Natural killer cell (primary cell): Measurements from ENCODE around the gene SAMD5. TPM values are rescaled to one million over a fixed set of nuclear protein-coding genes. Genes with fewer than 3 reads are reported as not detected.

Experiments used
- ATAC-seq, 3 donors: fragments of 150-1000 bp in 2 of 3; fragments of 200-7000 bp in 1 of 3; cut with Tn5 transposase; 1 replicate in 1 of 3; 2 replicates in 2 of 3; pipeline ENCODE4 v1.10.0; 2021; ENCODE audit warnings: mild to moderate bottlenecking in 2 of 3, moderate library complexity in 2 of 3
- DNase-seq, 2 donors: peaks; one replicate each; pipeline versions ENCODE4 v3.0.0 to v3.0.0-alpha.2; 2013 to 2021; ENCODE audit warnings: mixed read lengths in 1 of 2
- H3K27ac ChIP-seq: one replicate; pipeline ENCODE4 v1.5.1; 2013; ENCODE audit warnings: mild to moderate bottlenecking, low read length
- H3K27me3 ChIP-seq: one replicate; pipeline ENCODE4 v1.6.1; 2013; ENCODE audit warnings: low read length; ENCODE audit not compliant: control insufficient read depth, insufficient read depth
- H3K36me3 ChIP-seq: one replicate; pipeline ENCODE4 v1.6.1; 2013; ENCODE audit warnings: low read length; ENCODE audit not compliant: control insufficient read depth, insufficient read depth
- H3K4me1 ChIP-seq: one replicate; pipeline ENCODE4 v1.6.1; 2013; ENCODE audit warnings: low read length; ENCODE audit not compliant: control insufficient read depth, insufficient read depth
- H3K4me3 ChIP-seq: one replicate; pipeline ENCODE4 v1.5.1; 2013; ENCODE audit warnings: low read length
- H3K9me3 ChIP-seq: one replicate; pipeline ENCODE4 v1.6.1; 2013; ENCODE audit warnings: low read length; ENCODE audit not compliant: control insufficient read depth, insufficient read depth
- H3K27ac Mint-ChIP-seq, 2 donors: one replicate each; pipeline ENCODE4 v1.8.0; 2022; ENCODE audit warnings: mild to moderate bottlenecking in 2 of 2, mixed read lengths in 2 of 2, moderate library complexity in 1 of 2
- H3K27me3 Mint-ChIP-seq, 2 donors: one replicate each; pipeline ENCODE4 v1.8.0; 2022; ENCODE audit warnings: low read depth in 2 of 2, mixed read lengths in 2 of 2
- H3K36me3 Mint-ChIP-seq: one replicate; pipeline ENCODE4 v1.8.0; 2022; ENCODE audit warnings: mixed read lengths
- H3K4me1 Mint-ChIP-seq, 2 donors: one replicate each; pipeline ENCODE4 v1.8.0; 2022; ENCODE audit warnings: mixed read lengths in 2 of 2
- H3K4me3 Mint-ChIP-seq: one replicate; pipeline ENCODE4 v1.8.0; 2022; ENCODE audit warnings: mild to moderate bottlenecking, moderate library complexity, mixed read lengths
- H3K9me3 Mint-ChIP-seq, 2 donors: one replicate each; pipeline ENCODE4 v1.8.0; 2022; ENCODE audit warnings: mixed read lengths in 2 of 2
- WGBS: methylation state at CpG from one replicate; pipeline ENCODE4 v1.1.7; 2013; ENCODE audit warnings: missing lambda C conversion rate; ENCODE audit not compliant: insufficient coverage; 5-methylcytosine and 5-hydroxymethylcytosine counted together
- intact Hi-C: fragments of 100-400 bp; cut with micrococcal nuclease; formaldehyde crosslinking; loops from one replicate; pipeline ENCODE4 v1.14.2; 2022
- total RNA-seq, 4 donors: library from RNA; stranded (reverse); fragments of 120-200 nt in 1 of 4; gene quantifications; one replicate each; pipeline versions ENCODE4 v1.2.3 to v1.2.4, GENCODE V29; 2013 to 2022
- TF ChIP-seq, protein P1 (sequence below): fragments of 200-600 bp; IDR thresholded peaks from one replicate; pipeline ENCODE4 v1.8.0; 2022; ENCODE audit warnings: antibody characterized with exemption

Gene SAMD5
- total RNA-seq, 3 donors from 2014 or later (not counting 1 experiment from before 2014, with no cell fraction given): not detected

DNA sequence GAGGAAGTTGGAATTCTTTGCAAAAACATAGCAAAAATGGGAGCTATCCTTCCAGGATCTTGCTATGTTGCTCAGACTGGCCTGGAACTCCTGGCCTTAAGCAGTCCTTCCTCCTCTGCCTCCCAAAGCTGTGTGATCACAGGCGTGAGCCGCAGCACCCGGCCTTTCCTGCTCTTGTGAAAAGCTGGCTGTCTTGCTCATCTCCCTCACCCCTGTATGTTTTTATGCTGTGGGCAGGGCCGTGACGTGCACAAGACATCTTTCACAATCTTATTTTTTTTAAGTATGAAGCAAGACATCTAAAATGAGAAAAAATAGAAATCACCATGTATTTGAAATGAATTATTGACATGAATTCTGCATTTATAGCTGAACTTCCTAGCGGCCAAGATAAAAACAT, 110.4 kb downstream of the SAMD5 start:
- no peaks in the 10 kb centered on the region for H3K36me3 Mint-ChIP-seq
- WGBS: 93% methylated on average over 3 of the region's 6 CpGs
- DNase-seq (no peak), ATAC-seq (no peak)
- H3K27me3 ChIP-seq: no peaks in the 10 kb centered on the region
- H3K4me3 Mint-ChIP-seq: no peak overlapping the region
- no peak overlapping the region for H3K27ac ChIP-seq
- no peak overlapping the region for H3K4me3 ChIP-seq
- intact Hi-C loops: no loop called here
- peaks cover 0 to 2% of the 10 kb centered on the region in 2 donors for H3K9me3 Mint-ChIP-seq
- H3K4me1 ChIP-seq: no peaks in the 10 kb centered on the region
- no peaks in the 10 kb centered on the region for H3K27me3 Mint-ChIP-seq
- TF ChIP-seq, protein P1, sequence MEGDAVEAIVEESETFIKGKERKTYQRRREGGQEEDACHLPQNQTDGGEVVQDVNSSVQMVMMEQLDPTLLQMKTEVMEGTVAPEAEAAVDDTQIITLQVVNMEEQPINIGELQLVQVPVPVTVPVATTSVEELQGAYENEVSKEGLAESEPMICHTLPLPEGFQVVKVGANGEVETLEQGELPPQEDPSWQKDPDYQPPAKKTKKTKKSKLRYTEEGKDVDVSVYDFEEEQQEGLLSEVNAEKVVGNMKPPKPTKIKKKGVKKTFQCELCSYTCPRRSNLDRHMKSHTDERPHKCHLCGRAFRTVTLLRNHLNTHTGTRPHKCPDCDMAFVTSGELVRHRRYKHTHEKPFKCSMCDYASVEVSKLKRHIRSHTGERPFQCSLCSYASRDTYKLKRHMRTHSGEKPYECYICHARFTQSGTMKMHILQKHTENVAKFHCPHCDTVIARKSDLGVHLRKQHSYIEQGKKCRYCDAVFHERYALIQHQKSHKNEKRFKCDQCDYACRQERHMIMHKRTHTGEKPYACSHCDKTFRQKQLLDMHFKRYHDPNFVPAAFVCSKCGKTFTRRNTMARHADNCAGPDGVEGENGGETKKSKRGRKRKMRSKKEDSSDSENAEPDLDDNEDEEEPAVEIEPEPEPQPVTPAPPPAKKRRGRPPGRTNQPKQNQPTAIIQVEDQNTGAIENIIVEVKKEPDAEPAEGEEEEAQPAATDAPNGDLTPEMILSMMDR: no peak
- H3K36me3 ChIP-seq: no peaks in the 10 kb centered on the region
- H3K9me3 ChIP-seq: no peaks in the 10 kb centered on the region
- H3K4me1 Mint-ChIP-seq: no peaks in the 10 kb centered on the region
- H3K27ac Mint-ChIP-seq: no peak overlapping the region
